ENCODE data around the gene GNAT2.

- TF ChIP-seq, protein P1, sequence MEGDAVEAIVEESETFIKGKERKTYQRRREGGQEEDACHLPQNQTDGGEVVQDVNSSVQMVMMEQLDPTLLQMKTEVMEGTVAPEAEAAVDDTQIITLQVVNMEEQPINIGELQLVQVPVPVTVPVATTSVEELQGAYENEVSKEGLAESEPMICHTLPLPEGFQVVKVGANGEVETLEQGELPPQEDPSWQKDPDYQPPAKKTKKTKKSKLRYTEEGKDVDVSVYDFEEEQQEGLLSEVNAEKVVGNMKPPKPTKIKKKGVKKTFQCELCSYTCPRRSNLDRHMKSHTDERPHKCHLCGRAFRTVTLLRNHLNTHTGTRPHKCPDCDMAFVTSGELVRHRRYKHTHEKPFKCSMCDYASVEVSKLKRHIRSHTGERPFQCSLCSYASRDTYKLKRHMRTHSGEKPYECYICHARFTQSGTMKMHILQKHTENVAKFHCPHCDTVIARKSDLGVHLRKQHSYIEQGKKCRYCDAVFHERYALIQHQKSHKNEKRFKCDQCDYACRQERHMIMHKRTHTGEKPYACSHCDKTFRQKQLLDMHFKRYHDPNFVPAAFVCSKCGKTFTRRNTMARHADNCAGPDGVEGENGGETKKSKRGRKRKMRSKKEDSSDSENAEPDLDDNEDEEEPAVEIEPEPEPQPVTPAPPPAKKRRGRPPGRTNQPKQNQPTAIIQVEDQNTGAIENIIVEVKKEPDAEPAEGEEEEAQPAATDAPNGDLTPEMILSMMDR (IDR thresholded peaks at IDR 0.05; ENCODE audit: low read depth, low read length) = no peak
- no peak for TF ChIP-seq EZH2phosphoT487 (IDR thresholded peaks at IDR 0.05; ENCODE audit: low read depth)
Measured at GRCh38 chr1:109639841-109640184, 20.4 kb upstream of the GNAT2 start.

All from OCI-LY3 (cell line).